Hepatocyte (in vitro differentiated cells): ENCODE data around the gene MICAL3. TPM values are rescaled to one million over a fixed set of nuclear protein-coding genes. Genes with fewer than 3 reads are reported as not detected.

Source experiments
- DNase-seq: peaks from one replicate; pipeline ENCODE4 v3.0.0-alpha.2; 2016; ENCODE audit warnings: low spot score
- H2AFZ ChIP-seq: fragments of 200-600 bp; sonication (generic); 2 replicates; pipeline ENCODE4 v1.6.0; 2016; ENCODE audit warnings: antibody characterized with exemption, mild to moderate bottlenecking
- H3K27ac ChIP-seq: fragments of 200-600 bp; sonication (generic); 2 replicates; pipeline ENCODE4 v1.5.1; 2016; ENCODE audit warnings: mild to moderate bottlenecking
- H3K27me3 ChIP-seq: fragments of 200-600 bp; sonication (generic); 2 replicates; pipeline ENCODE4 v1.6.1; 2016
- H3K36me3 ChIP-seq: fragments of 200-600 bp; sonication (generic); replicated peaks from 2 replicates; pipeline ENCODE4 v1.5.1; 2016; ENCODE audit warnings: low read depth; ENCODE audit not compliant: insufficient read depth
- H3K4me1 ChIP-seq: fragments of 200-600 bp; sonication (generic); 2 replicates; pipeline ENCODE4 v1.5.1; 2016; ENCODE audit warnings: mild to moderate bottlenecking, moderate library complexity; ENCODE audit not compliant: insufficient read depth
- H3K4me2 ChIP-seq: fragments of 200-600 bp; sonication (generic); 2 replicates; pipeline ENCODE4 v1.6.0; 2016
- H3K4me3 ChIP-seq: fragments of 200-600 bp; sonication (generic); 2 replicates; pipeline ENCODE4 v1.5.1; 2016; ENCODE audit warnings: mild to moderate bottlenecking
- H3K79me2 ChIP-seq: fragments of 200-600 bp; sonication (generic); 2 replicates; pipeline ENCODE4 v1.6.0; 2017; ENCODE audit warnings: mild to moderate bottlenecking
- H3K9me2 ChIP-seq: fragments of 200-600 bp; sonication (generic); replicated peaks from 2 replicates; pipeline ENCODE4 v1.6.0; 2017; ENCODE audit warnings: mild to moderate bottlenecking; ENCODE audit not compliant: insufficient read depth
- H3K9me3 ChIP-seq: fragments of 200-600 bp; sonication (generic); 2 replicates; pipeline ENCODE4 v1.5.1; 2016; ENCODE audit warnings: low read depth, mild to moderate bottlenecking
- H4K20me1 ChIP-seq: fragments of 200-600 bp; sonication (generic); 2 replicates; pipeline ENCODE4 v1.6.0; 2016; ENCODE audit warnings: mild to moderate bottlenecking; ENCODE audit not compliant: insufficient read depth, poor library complexity, severe bottlenecking
- CTCF ChIP-seq: fragments of 200-600 bp; sonication (generic); IDR thresholded peaks from 2 replicates; pipeline ENCODE4 v1.5.1; 2016; ENCODE audit warnings: antibody characterized with exemption, mild to moderate bottlenecking; ENCODE audit not compliant: poor library complexity
- EZH2 ChIP-seq: fragments of 200-600 bp; sonication (generic); IDR thresholded peaks from 2 replicates; pipeline ENCODE4 v1.6.1; 2016; ENCODE audit warnings: antibody characterized with exemption, mild to moderate bottlenecking, borderline replicate concordance
- EZH2phosphoT487 ChIP-seq: fragments of 200-600 bp; sonication (generic); IDR thresholded peaks from one replicate; pipeline ENCODE4 v1.6.1; 2018; ENCODE audit warnings: antibody characterized with exemption, mild to moderate bottlenecking, low read depth, moderate library complexity; ENCODE audit not compliant: unreplicated experiment, severe bottlenecking
- WGBS: methylation state at CpG from one replicate; pipeline ENCODE4 v1.1.6; 2016; ENCODE audit warnings: low lambda C conversion rate; ENCODE audit errors: missing lambda C conversion rate; 5-methylcytosine and 5-hydroxymethylcytosine counted together
- polyA plus RNA-seq: library from polyadenylated mRNA; unstranded; fragments of >200 nt; fragmentation: Nextera tagmentation; extraction: Ambion mirVana; gene quantifications from 2 replicates; pipeline ENCODE4 v1.2.1, GENCODE V29; 2016
- total RNA-seq: library from RNA; depleted of rRNA; stranded (reverse); fragments of >200 nt; gene quantifications from 2 replicates; pipeline ENCODE4 v1.2.3, GENCODE V29; 2014

MICAL3 gene
- total and polyA plus RNA-seq, 2 experiments from 2014 or later: 4.6 to 22.7 TPM

GRCh38 chr22:17893900-17894535, 130.3 kb downstream of the MICAL3 start:
- no peaks in the 10 kb centered on the region for H4K20me1 ChIP-seq
- 77% methylated on average over 7 of the region's 7 CpGs for WGBS
- H3K27ac ChIP-seq: peak overlapping the region; percentile 84
- no peak overlapping the region for H2AFZ ChIP-seq
- no peaks in the 10 kb centered on the region for H3K36me3 ChIP-seq
- TF ChIP-seq EZH2 (no peak), EZH2phosphoT487 (no peak), CTCF (no peak)
- no peaks in the 10 kb centered on the region for H3K9me3 ChIP-seq
- H3K4me2 ChIP-seq: peak overlapping the region; percentile 24
- no peaks in the 10 kb centered on the region for H3K27me3 ChIP-seq
- DNase-seq: no peak
- no peaks in the 10 kb centered on the region for H3K9me2 ChIP-seq
- H3K4me3 ChIP-seq: no peak overlapping the region
- H3K79me2 ChIP-seq: no peaks in the 10 kb centered on the region
- H3K4me1 ChIP-seq: peaks cover 39% of the 10 kb centered on the region

- Histone ChIP-seq H3K4me3 (no peak overlapping the region), H3K4me1 (peaks cover 27% of the 10 kb centered on the region), H3K79me2 (no peaks in the 10 kb centered on the region), H4K20me1 (no peaks in the 10 kb centered on the region), H3K9me2 (no peaks in the 10 kb centered on the region), H3K4me2 (no peak overlapping the region), H3K27me3 (no peaks in the 10 kb centered on the region), H3K27ac (peak overlapping the region; percentile 84), H2AFZ (no peak overlapping the region), H3K9me3 (no peaks in the 10 kb centered on the region), H3K36me3 (no peaks in the 10 kb centered on the region)
- no peak for TF ChIP-seq EZH2phosphoT487
- TF ChIP-seq EZH2: no peak
- TF ChIP-seq CTCF: no peak
- WGBS: over 99% methylated on average over 4 of the region's 4 CpGs
- DNase-seq: no peak
Measured at GRCh38 chr22:17892376-17892775, 132.0 kb downstream of the MICAL3 start.

- peak overlapping the region; percentile 7 for H3K4me2 ChIP-seq
- DNase-seq: peak; percentile 59
- no peaks in the 10 kb centered on the region for H4K20me1 ChIP-seq
- H3K27me3 ChIP-seq: no peaks in the 10 kb centered on the region
- H2AFZ ChIP-seq: no peak overlapping the region
- WGBS: 72% methylated on average over 12 of the region's 12 CpGs
- no peak overlapping the region for H3K4me3 ChIP-seq
- no peaks in the 10 kb centered on the region for H3K9me2 ChIP-seq
- TF ChIP-seq EZH2: no peak
- TF ChIP-seq CTCF: peak; percentile 48
- no peak for TF ChIP-seq EZH2phosphoT487
- H3K27ac ChIP-seq: peak overlapping the region; percentile 84
- no peaks in the 10 kb centered on the region for H3K9me3 ChIP-seq
- no peaks in the 10 kb centered on the region for H3K79me2 ChIP-seq
- no peaks in the 10 kb centered on the region for H3K36me3 ChIP-seq
- peaks cover 22% of the 10 kb centered on the region for H3K4me1 ChIP-seq
Measured at GRCh38 chr22:17891481-17892167, 132.7 kb downstream of the MICAL3 start.
